Fibroblast of peridontal ligament (primary cell): ENCODE results near the gene BIK.
A peak's percentile ranks its signal among the peaks of the same experiment; 100 is the strongest.
"Not testable (repeated sequence)": the region's sequence is repeated elsewhere in the genome, so short reads cannot be mapped to it uniquely, and the experiment has no call there.

Experiments
- DNase-seq: peaks from one replicate; pipeline ENCODE4 v3.0.0-alpha.2; 2010; ENCODE audit errors: extremely low read depth

BIK gene

GRCh38 chr22:43110444-43110926 lies at the start of gene BIK:
Gene BIK (plus strand): TSS chr22:43110750. CDS start chr22:43124023, 13,273 bp downstream.
- peak; percentile 21 for DNase-seq

- no peak for DNase-seq
Measured at GRCh38 chr22:43066134-43066533, 44.4 kb upstream of the BIK start.

GRCh38 chr22:43066844-43067385 lies 43.6 kb upstream of the BIK start:
- DNase-seq, result peak; percentile 16

- no peak for DNase-seq
Measured at GRCh38 chr22:43077121-43077877, 33.3 kb upstream of the BIK start.

GRCh38 chr22:43078522-43078921 lies 32.0 kb upstream of the BIK start:
- DNase-seq, result no peak

- DNase-seq, result no peak
Measured at GRCh38 chr22:43079742-43080141, 30.8 kb upstream of the BIK start.

GRCh38 chr22:43080616-43081015 lies 29.9 kb upstream of the BIK start:
- no peak for DNase-seq

GRCh38 chr22:43081968-43082367 lies 28.6 kb upstream of the BIK start:
- peak; percentile 6 for DNase-seq

- DNase-seq, result no peak
Measured at GRCh38 chr22:43085658-43086606, 24.6 kb upstream of the BIK start.

- no peak for DNase-seq
Measured at GRCh38 chr22:43088627-43088983, 21.9 kb upstream of the BIK start.

GRCh38 chr22:43088984-43089717 lies 21.4 kb upstream of the BIK start, which contains the start of gene TTLL1:
Gene TTLL1 (minus strand): TSS chr22:43089391. CDS start chr22:43075586, 13,805 bp downstream.
- peak; percentile 72 for DNase-seq

- DNase-seq, result peak; percentile 89
Measured at GRCh38 chr22:43090130-43090789, 20.3 kb upstream of the BIK start.

- DNase-seq, result no peak
Measured at GRCh38 chr22:43092085-43092484, 18.5 kb upstream of the BIK start.

GRCh38 chr22:43094085-43094484 lies 16.5 kb upstream of the BIK start:
- DNase-seq, result no peak

GRCh38 chr22:43094551-43094950 lies 16.0 kb upstream of the BIK start:
- no peak for DNase-seq

GRCh38 chr22:43096420-43096819 lies 14.1 kb upstream of the BIK start:
- no peak for DNase-seq

GRCh38 chr22:43098356-43098755 lies 12.2 kb upstream of the BIK start:
- no peak for DNase-seq

- DNase-seq, result no peak
Measured at GRCh38 chr22:43099095-43099494, 11.5 kb upstream of the BIK start.

GRCh38 chr22:43100225-43100624 lies 10.3 kb upstream of the BIK start:
- DNase-seq, result no peak

GRCh38 chr22:43101306-43101705 lies 9.2 kb upstream of the BIK start:
- DNase-seq, result no peak

GRCh38 chr22:43104056-43104625 lies 6.4 kb upstream of the BIK start:
- DNase-seq, result not testable (repeated sequence)
